GM12892 (cell line): ENCODE measurements around the gene CLECL1. TPM values are rescaled to one million over a fixed set of nuclear protein-coding genes. Genes with fewer than 3 reads are reported as not detected.

Experiments used
- DNase-seq: peaks from one replicate; pipeline ENCODE4 v3.0.0; 2011; ENCODE audit not compliant: insufficient read length
- FAIRE-seq: peaks from 2 replicates; lab custom pipeline; 2011; peaks lifted over from hg19 to GRCh38; lab: Jason Lieb, UNC
- POLR2A ChIP-seq: IDR thresholded peaks from 2 replicates; pipeline ENCODE4 v1.6.1; 2011; ENCODE audit warnings: low read depth, low read length, control low read depth
- POLR2AphosphoS5 ChIP-seq: IDR thresholded peaks from 2 replicates; pipeline ENCODE4 v1.6.1; 2011; ENCODE audit warnings: low read depth, low read length, control low read depth
- TAF1 ChIP-seq: IDR thresholded peaks from 2 replicates; pipeline ENCODE4 v1.6.1; 2011; ENCODE audit warnings: low read depth, mild to moderate bottlenecking, control low read depth, low read length, borderline replicate concordance
- polyA plus RNA-seq: library from polyadenylated mRNA; unstranded; fragments of >200 nt; gene quantifications from one replicate; pipeline ENCODE4 v1.2.1, GENCODE V29; 2012; ENCODE audit warnings: missing spikeins, inconsistent platforms; ENCODE audit not compliant: missing spikeins

The CLECL1 gene
- 87.5 TPM for polyA plus RNA-seq

- DNase-seq (no peak), FAIRE-seq (peak; percentile 89)
- TF ChIP-seq POLR2A (peak; percentile 66), TAF1 (no peak), POLR2AphosphoS5 (peak; percentile 78)
Observed at GRCh38 chr12:9732921-9733461, at the start of gene CLECL1. TSS of gene CLECL1 (minus strand) at chr12:9733097.

GRCh38 chr12:9781360-9781759 lies 48.5 kb upstream of the CLECL1 start:
- FAIRE-seq: no peak
- no peak for TF ChIP-seq POLR2A
- TF ChIP-seq TAF1: no peak
- DNase-seq: no peak

- TF ChIP-seq POLR2A: no peak
- TF ChIP-seq POLR2AphosphoS5: no peak
- TF ChIP-seq TAF1: no peak
- DNase-seq: no peak
- FAIRE-seq: no peak
Observed at GRCh38 chr12:9779209-9779608, 46.3 kb upstream of the CLECL1 start.

- FAIRE-seq (no peak), DNase-seq (no peak)
- no peak for TF ChIP-seq POLR2A
- TF ChIP-seq TAF1: no peak
- TF ChIP-seq POLR2AphosphoS5: no peak
Observed at GRCh38 chr12:9776781-9777180, 43.9 kb upstream of the CLECL1 start.

- TF ChIP-seq POLR2A (no peak), POLR2AphosphoS5 (no peak), TAF1 (no peak)
- no peak for FAIRE-seq
- no peak for DNase-seq
Observed at GRCh38 chr12:9773216-9773877, 40.5 kb upstream of the CLECL1 start.

GRCh38 chr12:9763025-9763424 lies 30.1 kb upstream of the CLECL1 start:
- DNase-seq (no peak), FAIRE-seq (peak; percentile 42)
- TF ChIP-seq POLR2A (no peak), TAF1 (no peak), POLR2AphosphoS5 (no peak)

- DNase-seq (no peak), FAIRE-seq (no peak)
- TF ChIP-seq POLR2A: no peak
- no peak for TF ChIP-seq TAF1
Observed at GRCh38 chr12:9762369-9762768, 29.5 kb upstream of the CLECL1 start.

GRCh38 chr12:9761419-9761781 lies 28.5 kb upstream of the CLECL1 start:
- DNase-seq: no peak
- FAIRE-seq: no peak

GRCh38 chr12:9760699-9761418 lies 28.0 kb upstream of the CLECL1 start, which contains the start of gene CD69:
TSS of gene CD69 (minus strand) at chr12:9760901. CDS start at chr12:9760820, 81 bp downstream.
- no peak for DNase-seq
- TF ChIP-seq POLR2AphosphoS5: peak; percentile 99
- peak; percentile 81 for TF ChIP-seq TAF1
- TF ChIP-seq POLR2A: peak; percentile 99
- FAIRE-seq: peak; percentile 99

More at GRCh38 chr12:9761419-9761781, 28.5 kb upstream of the CLECL1 start:
- TF ChIP-seq POLR2AphosphoS5 (no peak), TAF1 (no peak), POLR2A (no peak)

- TF ChIP-seq POLR2AphosphoS5 (no peak), TAF1 (no peak), POLR2A (no peak)
- FAIRE-seq: no peak
- DNase-seq: no peak
Observed at GRCh38 chr12:9760120-9760519, 27.2 kb upstream of the CLECL1 start.

GRCh38 chr12:9759694-9760093 lies 26.8 kb upstream of the CLECL1 start:
- TF ChIP-seq POLR2A (no peak), TAF1 (no peak), POLR2AphosphoS5 (no peak)
- DNase-seq: no peak

GRCh38 chr12:9758119-9758518 lies 25.2 kb upstream of the CLECL1 start:
- TF ChIP-seq TAF1 (no peak), POLR2AphosphoS5 (no peak), POLR2A (no peak)
- DNase-seq: no peak

More at GRCh38 chr12:9759694-9760093, 26.8 kb upstream of the CLECL1 start:
- FAIRE-seq: no peak

GRCh38 chr12:9757433-9758025 lies 24.6 kb upstream of the CLECL1 start:
- no peak for DNase-seq
- peak; percentile 44 for FAIRE-seq
- TF ChIP-seq TAF1 (no peak), POLR2A (peak; percentile 37; the same call in 1 of the 2 replicates)

More at GRCh38 chr12:9758119-9758518, 25.2 kb upstream of the CLECL1 start:
- no peak for FAIRE-seq
